Mesenchymal stem cell (in vitro differentiated cells and primary cell): ENCODE data around the gene HTRA3.

ENCODE experiments used
- DNase-seq: peaks from one replicate; pipeline ENCODE4 v3.0.0-alpha.2; 2013
- H2AFZ ChIP-seq: one replicate; pipeline ENCODE4 v1.6.1; 2013; ENCODE audit warnings: low read depth, mild to moderate bottlenecking, control low read depth, inconsistent platforms, low read length, moderate library complexity
- H2AK5ac ChIP-seq: 2 replicates; pipeline ENCODE4 v1.6.1; 2013; ENCODE audit warnings: low read length, moderate library complexity, mild to moderate bottlenecking, inconsistent platforms; ENCODE audit not compliant: severe bottlenecking
- H2BK120ac ChIP-seq: one replicate; pipeline ENCODE4 v1.6.1; 2013; ENCODE audit warnings: low read depth, mild to moderate bottlenecking, inconsistent platforms, low read length, moderate library complexity
- H2BK12ac ChIP-seq, 2 experiments: one replicate each; pipeline ENCODE4 v1.6.1; 2013; ENCODE audit warnings: inconsistent platforms in 2 of 2, low read length in 2 of 2, mild to moderate bottlenecking in 2 of 2, moderate library complexity in 2 of 2, control low read depth in 1 of 2
- H2BK15ac ChIP-seq: one replicate; pipeline ENCODE4 v1.6.1; 2013; ENCODE audit warnings: mild to moderate bottlenecking, low read depth, inconsistent platforms; ENCODE audit not compliant: poor library complexity, severe bottlenecking
- H2BK5ac ChIP-seq: 2 replicates; pipeline ENCODE4 v1.6.1; 2013; ENCODE audit warnings: low read depth, mild to moderate bottlenecking, low read length, control low read depth, inconsistent platforms; ENCODE audit not compliant: poor library complexity, severe bottlenecking
- H3K14ac ChIP-seq, 2 experiments: one replicate each; pipeline ENCODE4 v1.6.1; 2013; ENCODE audit warnings: inconsistent platforms in 2 of 2, low read length in 2 of 2, control low read depth in 1 of 2, mild to moderate bottlenecking in 1 of 2, moderate library complexity in 1 of 2
- H3K18ac ChIP-seq, 2 experiments: one replicate each; pipeline ENCODE4 v1.6.1; 2013; ENCODE audit warnings: inconsistent platforms in 2 of 2, low read length in 2 of 2, control low read depth in 1 of 2, low read depth in 1 of 2, mild to moderate bottlenecking in 1 of 2
- H3K23ac ChIP-seq, 2 experiments: one replicate each; pipeline ENCODE4 v1.6.1; 2013; ENCODE audit warnings: inconsistent platforms in 2 of 2, low read length in 2 of 2, mild to moderate bottlenecking in 2 of 2, moderate library complexity in 2 of 2, control low read depth in 1 of 2
- H3K27ac ChIP-seq: 2 replicates; pipeline ENCODE4 v1.5.1; 2013; ENCODE audit warnings: mild to moderate bottlenecking, moderate library complexity, low read length, control low read depth, inconsistent platforms; ENCODE audit not compliant: poor library complexity, severe bottlenecking
- H3K27me3 ChIP-seq, 2 experiments: 2 replicates each; pipeline versions ENCODE4 v1.6.1 to v1.7.0; 2013; ENCODE audit warnings: low read length in 2 of 2, mild to moderate bottlenecking in 2 of 2, moderate library complexity in 2 of 2, control low read depth in 1 of 2, inconsistent platforms in 1 of 2; ENCODE audit not compliant: control insufficient read depth in 1 of 2, insufficient read depth in 1 of 2
- H3K36me3 ChIP-seq, 2 experiments: 2 replicates each; pipeline versions ENCODE4 v1.6.1 to v1.7.0; 2013; ENCODE audit warnings: low read length in 2 of 2, control low read depth in 1 of 2, inconsistent platforms in 1 of 2, low read depth in 1 of 2, mild to moderate bottlenecking in 1 of 2; ENCODE audit not compliant: insufficient read depth in 2 of 2, control insufficient read depth in 1 of 2
- H3K4ac ChIP-seq, 2 experiments: one replicate each; pipeline ENCODE4 v1.6.1; 2013; ENCODE audit warnings: inconsistent platforms in 2 of 2, low read length in 2 of 2, mild to moderate bottlenecking in 2 of 2, moderate library complexity in 2 of 2, control low read depth in 1 of 2, low read depth in 1 of 2
- H3K4me1 ChIP-seq: 2 replicates; pipeline ENCODE4 v1.6.1; 2013; ENCODE audit warnings: low read depth, low read length, control low read depth; ENCODE audit not compliant: control insufficient read depth, insufficient read depth
- H3K4me2 ChIP-seq: 2 replicates; pipeline ENCODE4 v1.6.1; 2013; ENCODE audit warnings: low read length, mild to moderate bottlenecking, inconsistent platforms; ENCODE audit not compliant: poor library complexity, severe bottlenecking
- H3K4me3 ChIP-seq, 2 experiments: 2 replicates each; pipeline versions ENCODE4 v1.5.1 to v1.7.0; 2013; ENCODE audit warnings: low read length in 2 of 2, mild to moderate bottlenecking in 2 of 2, control low read depth in 1 of 2, low read depth in 1 of 2; ENCODE audit not compliant: insufficient read depth in 1 of 2
- H3K79me1 ChIP-seq: replicated peaks from 2 replicates; pipeline ENCODE4 v1.6.1; 2013; ENCODE audit warnings: mild to moderate bottlenecking, control low read depth, low read length, inconsistent platforms; ENCODE audit not compliant: poor library complexity, severe bottlenecking
- H3K9ac ChIP-seq: 2 replicates; pipeline ENCODE4 v1.7.0; 2013; ENCODE audit warnings: mild to moderate bottlenecking, low read length, moderate library complexity
- H3K9me3 ChIP-seq: 2 replicates; pipeline ENCODE4 v1.7.0; 2013; ENCODE audit warnings: mild to moderate bottlenecking, low read length; ENCODE audit not compliant: control insufficient read depth
- H4K8ac ChIP-seq: one replicate; pipeline ENCODE4 v1.6.1; 2013; ENCODE audit warnings: inconsistent platforms, mild to moderate bottlenecking, low read length, moderate library complexity
- H4K91ac ChIP-seq: one replicate; pipeline ENCODE4 v1.6.1; 2013; ENCODE audit warnings: mild to moderate bottlenecking, low read length, inconsistent platforms
- WGBS: methylation state at CpG from one replicate; pipeline ENCODE4 v1.1.7; 2013; ENCODE audit warnings: mixed read lengths; 5-methylcytosine and 5-hydroxymethylcytosine counted together

The HTRA3 gene

GRCh38 chr4:8334786-8335460, 65.4 kb downstream of the HTRA3 start:
- Histone ChIP-seq H3K27me3 (peaks cover 0 to 18% of the 10 kb centered on the region in 2 experiments), H3K27ac (no peak overlapping the region), H2AFZ (no peak overlapping the region), H2BK15ac (no peak overlapping the region), H4K8ac (no peak overlapping the region), H3K4me3 (no peak overlapping the region), H2BK12ac (no peak overlapping the region), H2AK5ac (no peak overlapping the region), H2BK120ac (no peak overlapping the region), H3K9ac (no peak overlapping the region), H3K4ac (no peak overlapping the region), H3K9me3 (peaks cover 16% of the 10 kb centered on the region), H3K14ac (no peak overlapping the region), H3K4me1 (peaks cover 12% of the 10 kb centered on the region), H2BK5ac (no peak overlapping the region), H3K18ac (no peak overlapping the region), H3K79me1 (no peaks in the 10 kb centered on the region), H4K91ac (no peak overlapping the region), H3K36me3 (no peaks in the 10 kb centered on the region), H3K23ac (no peak overlapping the region), H3K4me2 (no peak overlapping the region)
- WGBS = 95% methylated on average over 13 of the region's 13 CpGs
- no peak for DNase-seq

GRCh38 chr4:8335848-8336247, 66.3 kb downstream of the HTRA3 start:
- H3K4me2 ChIP-seq = no peak overlapping the region

GRCh38 chr4:8336412-8337075, 67.0 kb downstream of the HTRA3 start:
- no peak overlapping the region for H3K27ac ChIP-seq
- no peak overlapping the region for H2BK12ac ChIP-seq
- no peak overlapping the region for H2BK15ac ChIP-seq
- peak; percentile 10 for DNase-seq
- no peak overlapping the region for H2BK120ac ChIP-seq
- peaks cover 0 to 13% of the 10 kb centered on the region in 2 experiments for H3K27me3 ChIP-seq
- no peak overlapping the region for H3K9ac ChIP-seq
- no peak overlapping the region for H2AK5ac ChIP-seq
- H3K4me1 ChIP-seq = peaks cover 7% of the 10 kb centered on the region
- H3K23ac ChIP-seq = no peak overlapping the region
- no peaks in the 10 kb centered on the region for H3K36me3 ChIP-seq
- H2AFZ ChIP-seq = no peak overlapping the region
- no peak overlapping the region for H3K4me2 ChIP-seq
- no peak overlapping the region for H3K4ac ChIP-seq
- H3K14ac ChIP-seq = no peak overlapping the region
- no peak overlapping the region for H4K8ac ChIP-seq
- no peak overlapping the region for H3K4me3 ChIP-seq
- peaks cover 16% of the 10 kb centered on the region for H3K9me3 ChIP-seq
- H3K79me1 ChIP-seq = no peaks in the 10 kb centered on the region
- no peak overlapping the region for H3K18ac ChIP-seq
- WGBS = 71% methylated on average over 5 of the region's 7 CpGs
- H2BK5ac ChIP-seq = no peak overlapping the region
- H4K91ac ChIP-seq = no peak overlapping the region

More at GRCh38 chr4:8335848-8336247, 66.3 kb downstream of the HTRA3 start:
- H3K9me3 ChIP-seq = peaks cover 16% of the 10 kb centered on the region
- no peak overlapping the region for H2BK5ac ChIP-seq
- no peak overlapping the region for H3K23ac ChIP-seq
- no peak overlapping the region for H4K8ac ChIP-seq
- H2BK15ac ChIP-seq = no peak overlapping the region
- H3K4ac ChIP-seq = no peak overlapping the region
- no peak overlapping the region for H2AK5ac ChIP-seq
- H3K14ac ChIP-seq = no peak overlapping the region
- no peak overlapping the region for H4K91ac ChIP-seq
- no peak overlapping the region for H3K27ac ChIP-seq
- no peak overlapping the region for H2AFZ ChIP-seq
- DNase-seq = no peak
- H3K9ac ChIP-seq = no peak overlapping the region
- H3K36me3 ChIP-seq = no peaks in the 10 kb centered on the region
- H3K4me3 ChIP-seq = no peak overlapping the region
- whole genome bisulfite sequencing = 93% methylated on average over 2 of the region's 2 CpGs
- no peak overlapping the region for H2BK120ac ChIP-seq
- no peak overlapping the region for H3K18ac ChIP-seq
- H3K79me1 ChIP-seq = no peaks in the 10 kb centered on the region
- H2BK12ac ChIP-seq = no peak overlapping the region
- H3K4me1 ChIP-seq = peaks cover 10% of the 10 kb centered on the region
- H3K27me3 ChIP-seq = peaks cover 0 to 18% of the 10 kb centered on the region in 2 experiments

- Histone ChIP-seq H3K4me2 (no peak overlapping the region), H3K18ac (no peak overlapping the region), H3K36me3 (no peaks in the 10 kb centered on the region), H2BK120ac (no peak overlapping the region), H2BK12ac (no peak overlapping the region), H3K14ac (no peak overlapping the region), H3K27ac (no peak overlapping the region), H4K91ac (no peak overlapping the region), H3K23ac (no peak overlapping the region), H4K8ac (no peak overlapping the region), H3K79me1 (no peaks in the 10 kb centered on the region), H3K9ac (no peak overlapping the region), H3K4ac (no peak overlapping the region), H2BK15ac (no peak overlapping the region), H2AK5ac (no peak overlapping the region), H2AFZ (no peak overlapping the region), H3K4me3 (no peak overlapping the region), H3K27me3 (peaks cover 0 to 5% of the 10 kb centered on the region in 2 experiments), H3K9me3 (peaks cover 12% of the 10 kb centered on the region), H3K4me1 (peaks cover 7% of the 10 kb centered on the region), H2BK5ac (no peak overlapping the region)
- WGBS = 74% methylated on average over 4 of the region's 4 CpGs
- no peak for DNase-seq
These were observed 68.9 kb downstream of the HTRA3 start for GRCh38 chr4:8338351-8338961.
